Activated B cell treated with CpG ODN at 0.5 μM for 24 hours (primary cell): ENCODE data around the gene PACRG. TPM values are rescaled to one million over a fixed set of nuclear protein-coding genes. Genes with fewer than 3 reads are reported as not detected.

Experiments
- ATAC-seq: fragments of 200-7000 bp; cut with Tn5 transposase; one replicate; pipeline ENCODE4 v1.10.0; 2021; ENCODE audit warnings: low read depth, mild to moderate bottlenecking, moderate library complexity
- CTCF ChIA-PET: fragments of 350-600 bp; sonication (Branson Sonifier 250); formaldehyde crosslinking; loops from one replicate; lab custom pipeline; 2021; ENCODE audit warnings: antibody characterized with exemption; lab: Charles Lee
- POLR2A ChIA-PET: fragments of 350-600 bp; sonication (Branson Sonifier 250); formaldehyde crosslinking; loops from one replicate; lab custom pipeline; 2021; ENCODE audit warnings: antibody characterized with exemption; lab: Charles Lee
- DNase-seq: peaks from one replicate; pipeline ENCODE4 v3.0.0; 2022
- H3K27ac Mint-ChIP-seq: one replicate; pipeline ENCODE4 v1.8.0; 2020; ENCODE audit warnings: mixed read lengths
- H3K27me3 Mint-ChIP-seq: one replicate; pipeline ENCODE4 v1.8.0; 2021; ENCODE audit warnings: mixed read lengths
- H3K36me3 Mint-ChIP-seq: one replicate; pipeline ENCODE4 v1.8.0; 2021; ENCODE audit warnings: low read depth, mixed read lengths
- H3K4me1 Mint-ChIP-seq: one replicate; pipeline ENCODE4 v1.8.0; 2021; ENCODE audit warnings: mixed read lengths
- H3K4me3 Mint-ChIP-seq: one replicate; pipeline ENCODE4 v1.8.0; 2020; ENCODE audit warnings: mild to moderate bottlenecking, mixed read lengths
- H3K9me3 Mint-ChIP-seq: one replicate; pipeline ENCODE4 v1.8.0; 2020; ENCODE audit warnings: mixed read lengths
- CTCF ChIP-seq: fragments of 200-600 bp; IDR thresholded peaks from one replicate; pipeline ENCODE4 v1.8.0; 2022; ENCODE audit warnings: antibody characterized with exemption, mild to moderate bottlenecking
- intact Hi-C: fragments of 100-400 bp; cut with micrococcal nuclease; formaldehyde crosslinking; loops from one replicate; pipeline ENCODE4 v1.15.1; 2024
- total RNA-seq: library from RNA; stranded (reverse); gene quantifications from 2 replicates; pipeline ENCODE4 v1.2.3, GENCODE V29; 2022

Gene PACRG
- total RNA-seq, 1 donor from 2014 or later = not detected

- H3K4me1 Mint-ChIP-seq = no peaks in the 10 kb centered on the region
- H3K27ac Mint-ChIP-seq = no peak overlapping the region
- no peaks in the 10 kb centered on the region for H3K9me3 Mint-ChIP-seq
- ChIA-PET POLR2A (no interaction called here), CTCF (no interaction called here)
- intact Hi-C loops = no loop called here
- no peak overlapping the region for H3K4me3 Mint-ChIP-seq
- ATAC-seq = no peak
- H3K27me3 Mint-ChIP-seq = no peaks in the 10 kb centered on the region
- no peak for TF ChIP-seq CTCF
- DNase-seq = no peak
- no peaks in the 10 kb centered on the region for H3K36me3 Mint-ChIP-seq
Measured at GRCh38 chr6:163083141-163083540, 355.4 kb downstream of the PACRG start.

- POLR2A ChIA-PET = no interaction called here
- TF ChIP-seq CTCF = no peak
- Mint-ChIP-seq H3K9me3 (no peaks in the 10 kb centered on the region), H3K27ac (no peak overlapping the region), H3K4me3 (no peak overlapping the region), H3K4me1 (no peaks in the 10 kb centered on the region), H3K27me3 (no peaks in the 10 kb centered on the region), H3K36me3 (no peaks in the 10 kb centered on the region)
- DNase-seq (no peak), ATAC-seq (no peak)
- intact Hi-C loops = no loop called here
- CTCF ChIA-PET = no interaction called here
Measured at GRCh38 chr6:163085426-163085825, 357.7 kb downstream of the PACRG start.

GRCh38 chr6:163085861-163086623, 358.3 kb downstream of the PACRG start:
- POLR2A ChIA-PET = no interaction called here
- CTCF ChIA-PET = no interaction called here
- H3K27me3 Mint-ChIP-seq = no peaks in the 10 kb centered on the region
- no peak overlapping the region for H3K4me3 Mint-ChIP-seq
- no peak for DNase-seq
- intact Hi-C loops = no loop called here
- no peak for TF ChIP-seq CTCF
- H3K36me3 Mint-ChIP-seq = no peaks in the 10 kb centered on the region
- no peak for ATAC-seq
- no peaks in the 10 kb centered on the region for H3K9me3 Mint-ChIP-seq
- H3K27ac Mint-ChIP-seq = no peak overlapping the region
- H3K4me1 Mint-ChIP-seq = no peaks in the 10 kb centered on the region

- Mint-ChIP-seq H3K4me1 (no peaks in the 10 kb centered on the region), H3K27me3 (no peaks in the 10 kb centered on the region), H3K27ac (no peak overlapping the region), H3K4me3 (no peak overlapping the region), H3K9me3 (no peaks in the 10 kb centered on the region), H3K36me3 (no peaks in the 10 kb centered on the region)
- POLR2A ChIA-PET = no interaction called here
- CTCF ChIA-PET = no interaction called here
- TF ChIP-seq CTCF = no peak
- ATAC-seq = no peak
- no peak for DNase-seq
- intact Hi-C loops = no loop called here
Measured at GRCh38 chr6:163086624-163086920, 358.8 kb downstream of the PACRG start.

- Mint-ChIP-seq H3K27ac (no peak overlapping the region), H3K27me3 (no peaks in the 10 kb centered on the region), H3K36me3 (no peaks in the 10 kb centered on the region), H3K9me3 (no peaks in the 10 kb centered on the region), H3K4me3 (no peak overlapping the region), H3K4me1 (no peaks in the 10 kb centered on the region)
- POLR2A ChIA-PET = interaction anchor here (0.7 kb wide), 1 partner anchor 20 kb away, joined by 3 read pairs; no protein-coding TSS in a partner anchor
- TF ChIP-seq CTCF = no peak
- ATAC-seq (no peak), DNase-seq (no peak)
- intact Hi-C loops = no loop called here
- CTCF ChIA-PET = no interaction called here
Measured at GRCh38 chr6:163087981-163088380, 360.2 kb downstream of the PACRG start.
